K562 (cell line): ENCODE data around the gene SDCCAG8. TPM values are rescaled to one million over a fixed set of nuclear protein-coding genes. Genes with fewer than 3 reads are reported as not detected.
A peak's percentile ranks its signal among the peaks of the same experiment; 100 is the strongest.

Source experiments
- HNRNPLL ChIP-seq: fragments of 200-400 bp; formaldehyde crosslinking; IDR thresholded peaks from 2 replicates; pipeline ENCODE4 v1.6.1; 2017; ENCODE audit warnings: low read length, low read depth, mild to moderate bottlenecking; ENCODE audit not compliant: poor library complexity, severe bottlenecking
- HNRNPUL1 ChIP-seq: fragments of 200-400 bp; formaldehyde crosslinking; IDR thresholded peaks from 2 replicates; pipeline ENCODE4 v1.6.1; 2017; ENCODE audit warnings: low read length
- REST ChIP-seq, 2 experiments: fragments of 450-650 bp; formaldehyde crosslinking in 1 of 2; IDR thresholded peaks; 2 replicates each; pipeline versions ENCODE4 v1.4.0 to v1.6.1; 2014 to 2020; ENCODE audit warnings: mild to moderate bottlenecking in 2 of 2, borderline replicate concordance in 1 of 2, low read depth in 1 of 2
- SAP30 ChIP-seq: fragments of 200-600 bp; sonication (generic); IDR thresholded peaks from 2 replicates; pipeline ENCODE4 v1.6.1; 2012; ENCODE audit warnings: borderline replicate concordance, low read depth, mild to moderate bottlenecking, moderate library complexity, low read length, control low read depth, inconsistent platforms; ENCODE audit not compliant: insufficient read depth, poor library complexity, severe bottlenecking
- SRSF7 ChIP-seq: fragments of 200-400 bp; formaldehyde crosslinking; optimal IDR thresholded peaks from 2 replicates; pipeline ENCODE3; 2017; ENCODE audit warnings: mild to moderate bottlenecking, low read depth, low read length
- TBL1XR1 ChIP-seq, 2 experiments: IDR thresholded peaks; 2 replicates each; pipeline ENCODE4 v1.6.1; 2012; ENCODE audit warnings: improper control_type of control experiment in 2 of 2, low read length in 2 of 2, mild to moderate bottlenecking in 1 of 2
- ZMIZ1 ChIP-seq, 2 experiments: fragments of 150-350 bp in 1 of 2; IDR thresholded peaks; 2 replicates each; pipeline ENCODE4 v1.6.1; 2012 to 2016; ENCODE audit warnings: low read depth in 2 of 2, low read length in 2 of 2, mild to moderate bottlenecking in 1 of 2, moderate library complexity in 1 of 2
- ZNF134 ChIP-seq: fragments of 250-450 bp; sonication (Bioruptor Pico); conservative IDR thresholded peaks from 2 replicates; pipeline ENCODE4 v1.4.0; 2020
- polyA plus RNA-seq, 8 experiments: library from polyadenylated mRNA; depleted of rRNA in 4 of 8; stranded (reverse) in 5 of 8; unstranded in 3 of 8; fragments of >200 nt; fragmentation: Nextera tagmentation in 2 of 8; fragmentation: Illumina TruSeq in 1 of 8; extraction: Ambion mirVana in 2 of 8; extraction: Trizol in 1 of 8; gene quantifications; 2 replicates each; pipeline versions ENCODE4 v1.2.1 to v1.2.3, GENCODE V29; 2011 to 2014; ENCODE audit warnings: inconsistent platforms in 1 of 8, missing spikeins in 1 of 8
- total RNA-seq, 7 experiments: library from RNA; depleted of rRNA in 6 of 7; stranded (reverse); fragments of >200 nt in 6 of 7; fragmentation: Illumina TruSeq in 2 of 7; extraction: Trizol in 2 of 7; gene quantifications; 2 replicates each; pipeline versions ENCODE4 v1.2.1 to v1.2.3, GENCODE V29; 2011 to 2021; ENCODE audit warnings: low replicate concordance in 1 of 7
- TF ChIP-seq, protein P1 (sequence below): fragments of 450-650 bp; IDR thresholded peaks from 2 replicates; pipeline ENCODE4 v1.6.1; 2016; ENCODE audit warnings: low read depth, mild to moderate bottlenecking, moderate library complexity
- TF ChIP-seq, protein P2 (sequence below), 2 experiments: fragments of 450-650 bp in 1 of 2; sonication (generic) in 1 of 2; formaldehyde crosslinking in 1 of 2; IDR thresholded peaks in 1 of 2; conservative IDR thresholded peaks in 1 of 2; 2 replicates each; pipeline versions ENCODE4 v1.6.1 to v1.8.1; 2016 to 2023; ENCODE audit warnings: mild to moderate bottlenecking in 2 of 2, moderate library complexity in 2 of 2, inconsistent platforms in 1 of 2, missing genetic modification reagents in 1 of 2

SDCCAG8 gene
- total and polyA plus RNA-seq, 9 of the 15 experiments (the other 6 are each of a cell fraction or from before 2014, with no cell fraction given), result 17.9 to 36.7 (median 25.4) TPM

GRCh38 chr1:243254927-243255790 lies 682 bp upstream of the SDCCAG8 start, which contains the start of gene CEP170 (continued):
- TF ChIP-seq, protein P1, sequence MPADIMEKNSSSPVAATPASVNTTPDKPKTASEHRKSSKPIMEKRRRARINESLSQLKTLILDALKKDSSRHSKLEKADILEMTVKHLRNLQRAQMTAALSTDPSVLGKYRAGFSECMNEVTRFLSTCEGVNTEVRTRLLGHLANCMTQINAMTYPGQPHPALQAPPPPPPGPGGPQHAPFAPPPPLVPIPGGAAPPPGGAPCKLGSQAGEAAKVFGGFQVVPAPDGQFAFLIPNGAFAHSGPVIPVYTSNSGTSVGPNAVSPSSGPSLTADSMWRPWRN, result no peak
- 0 out of 4 replicates have a peak, but pooled peaks of 1 of the 2 experiments have one; percentile 10 for TF ChIP-seq ZMIZ1 (IDR thresholded peaks at IDR 0.05; ENCODE audit: low read depth in 2 of 2, low read length in 2 of 2)
- TF ChIP-seq HNRNPLL, result peak; percentile 81
- TF ChIP-seq ZNF134 (CRISPR knock-in tag), result 0 out of 2 replicates have a peak, but pooled peaks have one; percentile 31
- no peak for TF ChIP-seq SRSF7
- TF ChIP-seq REST (IDR thresholded peaks at IDR 0.05; ENCODE audit: borderline replicate concordance), result no peak
- TF ChIP-seq REST (CRISPR knock-in tag; IDR thresholded peaks at IDR 0.05; ENCODE audit: low read depth), result peak; percentile 77; the same call in 1 of the 2 replicates
- no peak for TF ChIP-seq HNRNPUL1
- peak; percentile 56 for TF ChIP-seq SAP30
- peak in 1 of 2 experiments; percentile 72; a peak in 1 of 4 replicates for TF ChIP-seq TBL1XR1 (IDR thresholded peaks at IDR 0.05; ENCODE audit: low read length in 2 of 2)
- TF ChIP-seq, protein P2, sequence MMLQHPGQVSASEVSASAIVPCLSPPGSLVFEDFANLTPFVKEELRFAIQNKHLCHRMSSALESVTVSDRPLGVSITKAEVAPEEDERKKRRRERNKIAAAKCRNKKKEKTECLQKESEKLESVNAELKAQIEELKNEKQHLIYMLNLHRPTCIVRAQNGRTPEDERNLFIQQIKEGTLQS (IDR thresholded peaks at IDR 0.05), result no peak
- TF ChIP-seq, protein P2 (CRISPR knock-in tag; conservative IDR thresholded peaks at IDR 0.05), result no peak; the same call in none of the 2 replicates
